IPS DF 6.9 (cell line): ENCODE measurements around the gene CDC123.
"Not testable (repeated sequence)": the region's sequence is repeated elsewhere in the genome, so short reads cannot be mapped to it uniquely, and the experiment has no call there.

Experiments used
- DNase-seq: peaks from one replicate; pipeline ENCODE4 v3.0.0-alpha.2; 2013; ENCODE audit warnings: low read depth, low spot score
- H3K27ac ChIP-seq: one replicate; pipeline ENCODE4 v1.5.1; 2013; ENCODE audit warnings: low read length, control low read depth
- H3K27me3 ChIP-seq: 2 replicates; pipeline ENCODE4 v1.6.1; 2013; ENCODE audit warnings: mild to moderate bottlenecking, low read length; ENCODE audit not compliant: control insufficient read depth, insufficient read depth
- H3K36me3 ChIP-seq: 2 replicates; pipeline ENCODE4 v1.6.1; 2013; ENCODE audit warnings: low read length; ENCODE audit not compliant: control insufficient read depth, insufficient read depth
- H3K4me1 ChIP-seq: 2 replicates; pipeline ENCODE4 v1.6.1; 2013; ENCODE audit warnings: low read length; ENCODE audit not compliant: control insufficient read depth, insufficient read depth
- H3K4me3 ChIP-seq: 2 replicates; pipeline ENCODE4 v1.5.1; 2013; ENCODE audit warnings: mild to moderate bottlenecking, low read length
- H3K9me3 ChIP-seq: 2 replicates; pipeline ENCODE4 v1.6.1; 2013; ENCODE audit warnings: low read length, inconsistent platforms; ENCODE audit not compliant: control insufficient read depth, insufficient read depth
- WGBS: extraction: QIAGEN DNeasy Blood & Tissue Kit; methylation state at CpG from one replicate; pipeline ENCODE4 v1.1.7; 2013; ENCODE audit warnings: mixed read lengths, missing lambda C conversion rate; ENCODE audit not compliant: insufficient read length, insufficient coverage; 5-methylcytosine and 5-hydroxymethylcytosine counted together

The CDC123 gene

DNA sequence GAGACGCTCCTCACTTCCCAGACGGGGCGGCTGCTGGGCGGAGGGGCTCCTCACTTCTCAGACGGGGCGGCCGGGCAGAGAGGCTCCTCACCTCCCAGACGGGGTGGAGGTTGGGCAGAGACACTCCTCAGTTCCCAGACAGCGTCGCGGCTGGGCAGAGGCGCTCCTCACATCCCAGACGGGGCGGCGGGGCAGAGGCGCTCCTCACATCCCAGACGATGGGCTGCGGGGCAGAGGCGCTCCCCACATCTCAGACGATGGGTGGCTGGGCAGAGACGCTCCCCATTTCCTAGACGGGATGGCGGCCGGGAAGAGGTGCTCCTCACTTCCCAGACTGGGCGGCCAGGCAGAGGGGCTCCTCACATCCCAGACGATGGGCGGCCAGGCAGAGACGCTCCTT, 30.4 kb downstream of the CDC123 start:
- not testable (repeated sequence) for H3K4me1 ChIP-seq, H3K9me3 ChIP-seq, H3K27ac ChIP-seq, DNase-seq, H3K36me3 ChIP-seq, H3K4me3 ChIP-seq, H3K27me3 ChIP-seq
- WGBS = no CpG with 5 or more reads among the region's 28 CpGs

DNA sequence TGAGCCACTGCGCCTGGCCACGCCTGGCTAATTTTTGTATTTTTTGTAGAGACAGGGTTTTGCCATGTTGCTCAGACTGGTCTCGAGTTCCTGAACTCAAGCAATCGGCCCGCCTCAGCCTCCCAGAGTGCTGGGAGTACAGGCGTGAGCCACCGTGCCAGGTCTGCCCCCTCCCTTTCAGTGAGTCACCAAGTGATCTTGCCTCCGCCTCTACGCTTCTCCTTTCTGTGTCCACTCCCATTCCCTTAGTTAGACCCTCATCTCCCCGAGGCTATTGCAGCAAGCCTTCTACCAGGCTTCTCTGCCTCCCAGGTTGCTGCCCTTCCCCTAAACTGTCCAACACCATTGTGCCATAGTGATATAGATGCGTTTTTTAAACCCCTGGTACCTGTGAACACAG, 32.9 kb downstream of the CDC123 start:
- no CpG with 5 or more reads among the region's 11 CpGs for WGBS
- DNase-seq = no peak
- H3K4me3 ChIP-seq = no peak overlapping the region
- no peak overlapping the region for H3K27ac ChIP-seq
- no peaks in the 10 kb centered on the region for H3K27me3 ChIP-seq
- no peaks in the 10 kb centered on the region for H3K9me3 ChIP-seq
- 0 out of 2 replicates have a peak, but pooled peaks cover 2% of the 10 kb centered on the region for H3K36me3 ChIP-seq
- H3K4me1 ChIP-seq = no peaks in the 10 kb centered on the region

DNA sequence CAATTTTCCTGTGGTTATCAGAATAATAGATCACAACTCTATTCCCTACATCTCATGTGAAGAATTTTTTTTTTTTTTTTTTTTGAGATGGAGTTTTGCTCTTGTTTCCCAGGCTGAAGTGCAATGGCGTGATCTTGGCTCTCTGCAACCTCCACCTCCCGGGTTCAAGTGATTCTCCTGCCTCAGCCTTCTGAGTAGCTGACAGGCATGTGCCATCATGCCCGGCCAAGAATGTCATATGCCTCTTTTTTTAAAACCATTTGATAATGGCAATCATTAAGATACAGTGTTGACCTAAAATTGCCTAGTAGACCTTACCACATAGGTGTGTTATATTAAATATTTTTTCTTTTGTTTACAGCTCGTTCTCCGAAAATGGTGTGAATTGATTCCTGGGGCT, 38.7 kb downstream of the CDC123 start:
- no CpG with 5 or more reads among the region's 5 CpGs for WGBS
- H3K27ac ChIP-seq = not testable (repeated sequence)

DNA sequence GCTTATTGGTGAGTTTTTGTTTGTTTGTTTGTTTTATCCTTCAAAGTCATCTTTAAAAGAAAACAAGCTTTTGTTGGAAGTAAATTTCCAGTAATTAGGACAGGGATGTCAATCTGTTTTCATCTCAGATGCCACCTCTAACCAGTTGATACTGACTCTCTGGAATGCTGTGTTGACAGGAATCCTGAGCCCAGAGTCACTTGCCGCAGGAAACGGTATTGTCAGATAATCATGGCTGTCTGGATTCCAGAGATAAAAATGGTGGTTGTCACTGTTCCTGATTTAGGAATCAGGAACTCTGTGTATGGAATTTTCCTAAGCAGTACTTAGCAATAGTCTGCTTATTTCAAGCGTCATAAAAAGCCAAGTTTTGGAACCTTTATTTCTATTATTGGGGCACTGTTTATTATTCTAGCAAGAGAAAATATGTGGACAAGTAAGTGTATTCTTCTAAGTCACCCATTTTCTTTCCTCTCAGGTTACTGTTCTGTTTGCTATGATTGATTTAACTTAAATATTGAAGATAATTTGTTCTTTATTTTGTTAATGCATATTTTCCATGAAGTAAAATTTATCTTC, 39.2 kb downstream of the CDC123 start:
- Histone ChIP-seq H3K4me1 (no peaks in the 10 kb centered on the region), H3K4me3 (no peak overlapping the region), H3K27ac (no peak overlapping the region), H3K27me3 (no peaks in the 10 kb centered on the region), H3K36me3 (peaks cover 3% of the 10 kb centered on the region; the same call in 1 of the 2 replicates), H3K9me3 (no peaks in the 10 kb centered on the region)
- no peak for DNase-seq
- WGBS = no CpG with 5 or more reads among the region's 3 CpGs

More for the DNA sequence above, 38.7 kb downstream of the CDC123 start:
- H3K9me3 ChIP-seq, H3K4me1 ChIP-seq, H3K4me3 ChIP-seq, DNase-seq, H3K36me3 ChIP-seq, H3K27me3 ChIP-seq: not testable (repeated sequence)

DNA sequence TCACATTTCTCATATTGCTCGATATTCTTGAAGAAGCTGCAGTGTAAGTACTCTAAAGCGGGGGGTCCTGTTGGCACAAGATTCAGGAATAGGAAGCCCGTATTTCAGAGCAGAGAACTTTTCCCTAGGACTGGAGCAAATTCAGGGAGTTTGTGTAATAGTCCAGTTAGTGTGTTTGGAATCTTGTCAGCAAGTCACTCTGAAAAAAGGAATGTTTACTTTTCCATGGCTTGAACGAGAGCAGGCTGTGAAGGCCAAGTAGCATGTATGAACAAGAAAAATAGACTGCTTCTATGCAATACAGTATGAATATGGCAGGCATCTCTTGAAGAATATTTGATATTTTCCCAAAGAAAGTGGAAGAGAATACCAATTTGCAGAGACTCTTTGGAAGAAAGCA, 39.8 kb downstream of the CDC123 start:
- no peak for DNase-seq
- Histone ChIP-seq H3K27ac (no peak overlapping the region), H3K9me3 (no peaks in the 10 kb centered on the region), H3K4me1 (no peaks in the 10 kb centered on the region), H3K36me3 (peaks cover 3% of the 10 kb centered on the region; the same call in 1 of the 2 replicates), H3K4me3 (no peak overlapping the region), H3K27me3 (no peaks in the 10 kb centered on the region)
- no CpG with 5 or more reads among the region's 4 CpGs for WGBS

DNA sequence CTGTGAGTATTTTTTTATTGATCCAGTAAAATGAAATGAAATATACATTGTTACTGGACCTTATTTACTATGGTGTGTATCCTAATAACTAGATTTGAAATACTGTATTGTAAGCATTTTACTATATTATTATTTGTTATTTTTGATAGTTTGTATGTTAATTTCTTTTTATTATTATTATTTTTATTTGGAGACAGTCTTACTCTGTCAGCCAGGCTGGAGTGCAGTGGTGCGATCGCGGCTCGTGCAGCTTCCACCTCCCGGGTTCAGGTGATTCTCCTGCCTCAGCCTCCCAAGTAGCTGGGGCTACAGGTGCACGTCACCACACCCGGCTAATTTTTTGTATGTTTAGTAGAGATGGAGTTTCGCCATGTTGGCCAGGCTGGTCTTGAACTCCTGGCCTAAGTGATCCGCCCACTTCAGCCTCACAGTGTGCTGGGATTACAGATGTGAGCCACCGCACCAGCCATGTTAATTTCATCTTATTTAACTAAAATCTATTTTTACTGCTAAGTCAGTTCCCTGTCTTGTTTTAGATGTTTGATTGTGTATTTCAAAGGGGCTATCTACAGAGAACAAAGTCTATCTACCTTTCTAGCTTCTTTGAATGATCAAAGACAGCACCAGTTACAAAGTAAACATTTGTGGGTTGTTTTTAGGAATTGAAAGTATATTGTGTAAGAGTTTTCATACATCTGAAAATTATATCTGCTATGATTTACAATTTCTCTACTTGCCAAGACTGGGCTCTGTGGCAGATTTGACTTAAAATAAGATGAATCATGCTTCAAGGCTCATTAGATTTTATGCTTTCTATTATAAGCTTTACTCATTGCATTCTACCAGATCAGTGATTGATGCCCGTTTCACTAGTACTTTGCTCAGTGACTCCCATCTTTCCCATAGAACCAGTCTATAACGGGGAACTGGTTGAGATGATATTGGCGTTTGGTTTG, 41.6 kb downstream of the CDC123 start:
- 100% methylated on average over 2 of the region's 13 CpGs for WGBS
- Histone ChIP-seq H3K4me1 (no peaks in the 10 kb centered on the region), H3K27ac (no peak overlapping the region), H3K9me3 (no peaks in the 10 kb centered on the region), H3K4me3 (no peak overlapping the region), H3K27me3 (no peaks in the 10 kb centered on the region), H3K36me3 (peaks cover 3% of the 10 kb centered on the region; the same call in 1 of the 2 replicates)
- no peak for DNase-seq

DNA sequence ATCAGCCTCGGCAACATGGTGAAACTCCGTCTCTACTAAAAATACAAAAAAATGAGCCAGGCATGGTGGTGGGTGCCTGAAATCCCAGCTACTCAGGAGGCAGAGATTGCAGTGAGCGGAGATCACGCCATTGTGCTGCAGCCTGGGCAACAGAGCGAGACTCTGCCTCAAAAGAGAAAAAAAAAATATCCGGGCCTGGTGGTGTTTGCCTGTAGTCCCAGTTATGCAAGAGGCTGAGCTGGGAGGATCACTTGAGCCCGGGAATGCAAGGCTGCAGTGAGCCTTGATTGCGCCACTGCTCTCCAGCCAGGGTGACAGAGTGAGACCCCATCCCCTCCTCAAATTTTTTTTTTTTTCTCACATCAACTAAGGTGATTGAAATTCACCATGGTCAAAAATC, 42.8 kb downstream of the CDC123 start:
- no peak for DNase-seq
- Histone ChIP-seq H3K27ac (no peak overlapping the region), H3K9me3 (no peaks in the 10 kb centered on the region), H3K4me3 (no peak overlapping the region), H3K36me3 (peaks cover 3% of the 10 kb centered on the region; the same call in 1 of the 2 replicates), H3K4me1 (no peaks in the 10 kb centered on the region), H3K27me3 (no peaks in the 10 kb centered on the region)
- no CpG with 5 or more reads among the region's 8 CpGs for WGBS

DNA sequence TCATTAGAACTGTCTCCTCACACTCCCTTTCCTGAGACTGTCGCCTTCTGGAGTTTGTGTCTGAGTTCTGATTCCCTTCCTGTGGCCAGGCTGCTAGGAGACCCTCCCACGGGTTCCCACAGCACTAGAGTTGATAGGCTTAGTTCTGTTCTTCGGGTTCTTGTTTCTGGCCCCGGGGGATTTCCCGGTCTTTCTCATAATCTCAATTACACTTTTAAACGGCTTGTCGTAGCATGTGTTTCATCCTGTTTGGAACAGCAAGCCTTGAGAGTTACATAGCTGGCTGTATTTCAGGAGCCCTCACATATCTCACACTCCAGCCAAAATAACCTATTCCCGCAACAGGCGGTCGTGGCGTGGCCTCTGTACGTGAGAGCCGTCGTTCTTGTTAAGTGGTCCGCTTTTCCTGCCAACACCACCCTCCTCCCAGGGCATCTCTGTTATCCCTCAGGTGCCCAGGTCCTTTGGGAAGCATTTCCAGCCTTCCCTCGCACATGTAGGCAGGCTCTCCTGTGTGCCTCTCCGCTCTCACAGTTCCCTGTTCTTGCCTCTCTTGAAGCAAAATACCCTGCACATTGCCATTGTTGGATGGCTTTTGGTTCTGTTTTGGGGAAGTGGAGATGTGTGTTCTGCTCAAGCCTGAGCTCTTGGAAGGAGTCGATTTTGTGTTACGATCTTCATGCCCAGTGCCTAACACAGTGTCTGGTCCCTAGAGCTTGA, 46.0 kb downstream of the CDC123 start:
- DNase-seq = no peak
- Histone ChIP-seq H3K27me3 (no peaks in the 10 kb centered on the region), H3K4me3 (no peak overlapping the region), H3K36me3 (peaks cover 12% of the 10 kb centered on the region), H3K27ac (no peak overlapping the region), H3K4me1 (no peaks in the 10 kb centered on the region), H3K9me3 (no peaks in the 10 kb centered on the region)
- WGBS = no CpG with 5 or more reads among the region's 19 CpGs

DNA sequence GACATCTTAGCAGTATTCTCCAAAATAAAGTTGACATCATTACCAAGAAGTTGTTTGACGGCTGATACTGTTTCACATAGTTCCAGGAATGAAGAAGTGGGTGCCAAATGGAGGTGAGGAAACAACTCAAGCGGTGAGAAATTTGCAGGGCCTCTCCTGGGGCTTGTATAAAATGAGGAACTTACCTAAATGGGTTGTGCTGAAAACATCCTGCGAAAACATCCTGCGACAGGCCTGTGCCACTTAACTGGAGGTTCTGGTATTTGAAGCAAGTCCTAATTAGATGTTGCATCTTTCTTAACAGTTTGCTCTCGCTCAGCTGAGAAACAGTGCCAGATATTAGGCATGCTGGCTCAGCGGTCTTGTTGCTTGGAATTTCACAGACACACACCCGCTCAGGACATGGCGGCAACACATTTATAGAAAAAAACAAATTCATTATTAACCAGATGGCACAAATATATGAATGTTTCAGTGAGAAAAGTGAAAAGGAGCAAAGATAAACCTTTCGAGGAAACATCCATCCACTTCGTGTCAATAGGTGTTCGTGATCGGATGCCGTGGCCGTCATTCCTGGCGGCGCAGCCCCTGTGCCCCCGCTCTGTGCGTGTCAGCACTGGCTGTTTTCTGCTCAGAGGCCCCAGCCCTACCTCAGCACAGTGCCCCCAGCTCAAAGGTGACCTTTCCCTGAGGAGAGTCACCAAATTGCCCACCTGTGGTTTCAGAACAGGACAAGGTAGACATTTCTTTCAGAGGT, 48.1 kb downstream of the CDC123 start:
- Histone ChIP-seq H3K4me1 (no peaks in the 10 kb centered on the region), H3K27me3 (no peaks in the 10 kb centered on the region), H3K27ac (no peak overlapping the region), H3K4me3 (no peak overlapping the region), H3K9me3 (no peaks in the 10 kb centered on the region), H3K36me3 (peaks cover 13% of the 10 kb centered on the region)
- DNase-seq = no peak
- no CpG with 5 or more reads among the region's 18 CpGs for WGBS

DNA sequence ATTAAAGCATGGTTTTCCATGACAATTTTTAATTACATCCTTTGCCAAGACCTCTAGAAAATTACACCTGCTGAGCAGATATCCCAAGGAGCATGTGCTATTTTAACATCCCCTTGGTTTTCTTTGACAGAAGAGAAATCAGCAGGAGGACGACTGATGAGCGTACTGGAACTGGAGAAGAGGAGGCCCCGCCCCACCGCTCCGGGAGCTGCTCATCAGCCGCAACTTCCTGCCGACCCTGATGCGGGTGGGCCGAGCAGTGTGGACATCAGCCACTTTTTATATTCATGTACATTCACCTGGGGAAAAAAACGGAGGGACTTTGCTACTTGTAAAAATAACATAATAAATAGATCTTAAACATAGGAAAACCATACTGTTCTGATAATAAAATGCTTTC, 54.2 kb downstream of the CDC123 start:
- Histone ChIP-seq H3K36me3 (peaks cover 13% of the 10 kb centered on the region), H3K27ac (no peak overlapping the region), H3K27me3 (no peaks in the 10 kb centered on the region), H3K9me3 (no peaks in the 10 kb centered on the region), H3K4me1 (no peaks in the 10 kb centered on the region), H3K4me3 (no peak overlapping the region)
- no CpG with 5 or more reads among the region's 10 CpGs for WGBS
- no peak for DNase-seq
